HepG2 (cell line): ENCODE results near the gene PXMP4. TPM values are rescaled to one million over a fixed set of nuclear protein-coding genes. Genes with fewer than 3 reads are reported as not detected.

Source experiments
- ARID4A ChIP-seq: sonication (generic); formaldehyde crosslinking; IDR thresholded peaks from 2 replicates; pipeline ENCODE4 v1.5.0; 2020; ENCODE audit warnings: mild to moderate bottlenecking, missing genetic modification reagents, borderline replicate concordance
- CENPT ChIP-seq: sonication (generic); formaldehyde crosslinking; IDR thresholded peaks from 2 replicates; pipeline ENCODE4 v1.8.0; 2022; ENCODE audit warnings: low read depth, mild to moderate bottlenecking, moderate library complexity, missing genetic modification reagents
- HCFC1 ChIP-seq: fragments of 150-350 bp; IDR thresholded peaks from 2 replicates; pipeline ENCODE4 v1.6.1; 2014; ENCODE audit warnings: low read depth, low read length
- HNRNPK ChIP-seq: fragments of 200-400 bp; formaldehyde crosslinking; IDR thresholded peaks from 2 replicates; pipeline ENCODE4 v1.6.1; 2018; ENCODE audit warnings: low read length, low read depth, moderate library complexity, mild to moderate bottlenecking; ENCODE audit not compliant: poor library complexity, severe bottlenecking
- MTF1 ChIP-seq: sonication (generic); formaldehyde crosslinking; IDR thresholded peaks from 2 replicates; pipeline ENCODE4 v1.5.0; 2020; ENCODE audit warnings: missing genetic modification reagents
- NONO ChIP-seq, 2 experiments: fragments of 450-650 bp in 1 of 2; sonication (generic) in 1 of 2; formaldehyde crosslinking in 1 of 2; IDR thresholded peaks in 1 of 2; conservative IDR thresholded peaks in 1 of 2; 2 replicates each; pipeline versions ENCODE4 v1.6.1 to v1.8.0; 2017 to 2022; ENCODE audit warnings: mild to moderate bottlenecking in 1 of 2, missing genetic modification reagents in 1 of 2, moderate library complexity in 1 of 2
- NPAS2 ChIP-seq: sonication (generic); formaldehyde crosslinking; IDR thresholded peaks from 2 replicates; pipeline ENCODE4 v1.8.0; 2022; ENCODE audit warnings: mild to moderate bottlenecking, missing genetic modification reagents, borderline replicate concordance
- NR1H2 ChIP-seq: sonication (generic); formaldehyde crosslinking; IDR thresholded peaks from 2 replicates; pipeline ENCODE4 v1.8.1; 2022; ENCODE audit warnings: low read depth, missing genetic modification reagents, borderline replicate concordance
- RXRA ChIP-seq: sonication (generic); formaldehyde crosslinking; IDR thresholded peaks from 2 replicates; pipeline ENCODE4 v1.5.1; 2020; ENCODE audit warnings: missing genetic modification reagents
- XRCC5 ChIP-seq: fragments of 200-400 bp; formaldehyde crosslinking; optimal IDR thresholded peaks from 2 replicates; pipeline ENCODE3; 2017; ENCODE audit warnings: mild to moderate bottlenecking, low read length
- ZFYVE20 ChIP-seq: sonication (generic); formaldehyde crosslinking; IDR thresholded peaks from 2 replicates; pipeline ENCODE4 v1.8.0; 2023; ENCODE audit warnings: low read depth, mild to moderate bottlenecking, moderate library complexity, missing genetic modification reagents, borderline replicate concordance
- ZNF12 ChIP-seq: sonication (generic); formaldehyde crosslinking; IDR thresholded peaks from 2 replicates; pipeline ENCODE4 v1.5.0; 2020; ENCODE audit warnings: missing genetic modification reagents
- ZNF256 ChIP-seq: sonication (generic); formaldehyde crosslinking; conservative IDR thresholded peaks from 2 replicates; pipeline ENCODE4 v1.4.0; 2020; ENCODE audit warnings: missing genetic modification reagents
- ZNF337 ChIP-seq: sonication (generic); formaldehyde crosslinking; IDR thresholded peaks from 2 replicates; pipeline ENCODE4 v1.5.1; 2020; ENCODE audit warnings: missing genetic modification reagents, low read depth, mild to moderate bottlenecking, borderline replicate concordance
- ZNF543 ChIP-seq: sonication (generic); formaldehyde crosslinking; IDR thresholded peaks from 2 replicates; pipeline ENCODE4 v1.4.0; 2020; ENCODE audit warnings: mild to moderate bottlenecking, missing genetic modification reagents
- ZNF547 ChIP-seq: sonication (generic); formaldehyde crosslinking; IDR thresholded peaks from 2 replicates; pipeline ENCODE4 v1.5.1; 2020; ENCODE audit warnings: mild to moderate bottlenecking, missing genetic modification reagents
- ZNF609 ChIP-seq: sonication (generic); formaldehyde crosslinking; IDR thresholded peaks from 2 replicates; pipeline ENCODE4 v1.4.0; 2020; ENCODE audit warnings: mild to moderate bottlenecking, missing genetic modification reagents, borderline replicate concordance
- polyA plus RNA-seq, 8 experiments: library from polyadenylated mRNA; depleted of rRNA in 3 of 8; stranded (reverse) in 7 of 8; unstranded in 1 of 8; fragments of >200 nt; fragmentation: Illumina TruSeq in 4 of 8; extraction: Trizol in 4 of 8; gene quantifications; 2 replicates each; pipeline versions ENCODE4 v1.2.1 to v1.2.3, GENCODE V29; 2011 to 2016; ENCODE audit warnings: low read depth in 4 of 8, missing spikeins in 1 of 8, mixed read lengths in 1 of 8; ENCODE audit not compliant: insufficient read depth in 1 of 8
- total RNA-seq, 5 experiments: library from RNA; depleted of rRNA; stranded (reverse); fragments of >200 nt; fragmentation: Illumina TruSeq; extraction: Trizol; gene quantifications; 2 replicates each; pipeline ENCODE4 v1.2.3, GENCODE V29; 2016; ENCODE audit warnings: low read depth in 1 of 5
- TF ChIP-seq, protein P1 (sequence below): sonication (generic); formaldehyde crosslinking; IDR thresholded peaks from 2 replicates; pipeline ENCODE4 v1.9.0; 2021; ENCODE audit warnings: missing genetic modification reagents, mild to moderate bottlenecking, borderline replicate concordance

The PXMP4 gene
- total and polyA plus RNA-seq, 2 of the 13 experiments (the other 11 are each of a cell fraction or from before 2014, with no cell fraction given): not detected

- TF ChIP-seq ZNF609 (no peak), NPAS2 (CRISPR knock-in tag) (no peak), XRCC5 (peak; percentile 62), ARID4A (CRISPR knock-in tag) (peak; percentile 30; the same call in 1 of the 2 replicates), NONO (IDR thresholded peaks at IDR 0.05) (no peak), NONO (CRISPR knock-in tag; conservative IDR thresholded peaks at IDR 0.05) (0 out of 2 replicates have a peak, but pooled peaks have one; percentile 52), ZNF337 (no peak), HNRNPK (peak; percentile 49), ZNF543 (CRISPR knock-in tag) (no peak), NR1H2 (CRISPR knock-in tag) (no peak), MTF1 (no peak), HCFC1 (0 out of 2 replicates have a peak, but pooled peaks have one; percentile 31), RXRA (peak; percentile 45), ZNF256 (CRISPR knock-in tag) (no peak), ZNF547 (CRISPR knock-in tag) (peak; percentile 92), ZFYVE20 (peak; percentile 64; the same call in 1 of the 2 replicates), ZNF12 (no peak), CENPT (CRISPR knock-in tag) (no peak)
- TF ChIP-seq, protein P1, sequence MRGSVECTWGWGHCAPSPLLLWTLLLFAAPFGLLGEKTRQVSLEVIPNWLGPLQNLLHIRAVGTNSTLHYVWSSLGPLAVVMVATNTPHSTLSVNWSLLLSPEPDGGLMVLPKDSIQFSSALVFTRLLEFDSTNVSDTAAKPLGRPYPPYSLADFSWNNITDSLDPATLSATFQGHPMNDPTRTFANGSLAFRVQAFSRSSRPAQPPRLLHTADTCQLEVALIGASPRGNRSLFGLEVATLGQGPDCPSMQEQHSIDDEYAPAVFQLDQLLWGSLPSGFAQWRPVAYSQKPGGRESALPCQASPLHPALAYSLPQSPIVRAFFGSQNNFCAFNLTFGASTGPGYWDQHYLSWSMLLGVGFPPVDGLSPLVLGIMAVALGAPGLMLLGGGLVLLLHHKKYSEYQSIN: no peak
Observed at GRCh38 chr20:33667676-33668465, 52.2 kb downstream of the PXMP4 start (continued).
